Dermis blood vessel endothelial cell (primary cell): ENCODE measurements around the gene PRX. TPM values are rescaled to one million over a fixed set of nuclear protein-coding genes. Genes with fewer than 3 reads are reported as not detected.
"Not testable (repeated sequence)": the region's sequence is repeated elsewhere in the genome, so short reads cannot be mapped to it uniquely, and the experiment has no call there.

Experiments
- DNase-seq: peaks from one replicate; pipeline ENCODE4 v3.0.0; 2010
- total RNA-seq: library from RNA; depleted of rRNA; stranded (reverse); fragments of >200 nt; gene quantifications from 2 replicates; pipeline ENCODE4 v1.2.3, GENCODE V29; 2014

PRX gene, protein sequence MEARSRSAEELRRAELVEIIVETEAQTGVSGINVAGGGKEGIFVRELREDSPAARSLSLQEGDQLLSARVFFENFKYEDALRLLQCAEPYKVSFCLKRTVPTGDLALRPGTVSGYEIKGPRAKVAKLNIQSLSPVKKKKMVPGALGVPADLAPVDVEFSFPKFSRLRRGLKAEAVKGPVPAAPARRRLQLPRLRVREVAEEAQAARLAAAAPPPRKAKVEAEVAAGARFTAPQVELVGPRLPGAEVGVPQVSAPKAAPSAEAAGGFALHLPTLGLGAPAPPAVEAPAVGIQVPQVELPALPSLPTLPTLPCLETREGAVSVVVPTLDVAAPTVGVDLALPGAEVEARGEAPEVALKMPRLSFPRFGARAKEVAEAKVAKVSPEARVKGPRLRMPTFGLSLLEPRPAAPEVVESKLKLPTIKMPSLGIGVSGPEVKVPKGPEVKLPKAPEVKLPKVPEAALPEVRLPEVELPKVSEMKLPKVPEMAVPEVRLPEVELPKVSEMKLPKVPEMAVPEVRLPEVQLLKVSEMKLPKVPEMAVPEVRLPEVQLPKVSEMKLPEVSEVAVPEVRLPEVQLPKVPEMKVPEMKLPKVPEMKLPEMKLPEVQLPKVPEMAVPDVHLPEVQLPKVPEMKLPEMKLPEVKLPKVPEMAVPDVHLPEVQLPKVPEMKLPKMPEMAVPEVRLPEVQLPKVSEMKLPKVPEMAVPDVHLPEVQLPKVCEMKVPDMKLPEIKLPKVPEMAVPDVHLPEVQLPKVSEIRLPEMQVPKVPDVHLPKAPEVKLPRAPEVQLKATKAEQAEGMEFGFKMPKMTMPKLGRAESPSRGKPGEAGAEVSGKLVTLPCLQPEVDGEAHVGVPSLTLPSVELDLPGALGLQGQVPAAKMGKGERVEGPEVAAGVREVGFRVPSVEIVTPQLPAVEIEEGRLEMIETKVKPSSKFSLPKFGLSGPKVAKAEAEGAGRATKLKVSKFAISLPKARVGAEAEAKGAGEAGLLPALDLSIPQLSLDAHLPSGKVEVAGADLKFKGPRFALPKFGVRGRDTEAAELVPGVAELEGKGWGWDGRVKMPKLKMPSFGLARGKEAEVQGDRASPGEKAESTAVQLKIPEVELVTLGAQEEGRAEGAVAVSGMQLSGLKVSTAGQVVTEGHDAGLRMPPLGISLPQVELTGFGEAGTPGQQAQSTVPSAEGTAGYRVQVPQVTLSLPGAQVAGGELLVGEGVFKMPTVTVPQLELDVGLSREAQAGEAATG (N-terminal part only)
- 1.7 and 2.1 TPM in 2 replicates for total RNA-seq

DNA sequence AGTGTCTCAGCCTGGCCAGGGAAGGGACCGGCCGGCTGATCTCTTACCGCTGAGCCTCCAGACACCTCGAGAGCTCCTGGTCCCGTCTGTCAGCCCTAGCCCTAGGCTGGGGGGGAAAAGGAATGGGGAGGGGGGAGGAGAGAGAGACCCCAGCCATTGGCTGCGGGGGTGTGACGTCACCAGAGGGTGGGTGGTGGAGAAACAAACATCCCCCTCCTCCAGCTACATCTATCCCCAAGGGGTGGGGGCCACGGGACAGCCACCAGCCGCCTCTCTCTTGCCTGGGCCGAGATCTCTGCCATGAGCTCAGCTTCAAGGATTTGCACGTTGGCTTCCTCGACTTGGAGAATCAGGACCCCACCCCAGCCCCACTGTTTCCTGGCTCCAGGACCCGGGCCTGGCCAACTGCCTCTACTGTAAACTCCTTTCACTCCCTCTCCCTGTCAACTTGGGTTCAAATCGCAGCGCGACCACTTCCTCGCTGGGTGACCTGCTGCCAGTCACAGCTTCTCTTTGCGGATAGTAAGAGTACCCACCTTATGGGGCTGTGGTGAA lies at the start of gene PRX:
PRX (minus strand) TSS at position 88 of the 555 bp plus-strand sequence. CDS start 5,446 bp downstream, outside the sequence.
- no peak for DNase-seq

DNA sequence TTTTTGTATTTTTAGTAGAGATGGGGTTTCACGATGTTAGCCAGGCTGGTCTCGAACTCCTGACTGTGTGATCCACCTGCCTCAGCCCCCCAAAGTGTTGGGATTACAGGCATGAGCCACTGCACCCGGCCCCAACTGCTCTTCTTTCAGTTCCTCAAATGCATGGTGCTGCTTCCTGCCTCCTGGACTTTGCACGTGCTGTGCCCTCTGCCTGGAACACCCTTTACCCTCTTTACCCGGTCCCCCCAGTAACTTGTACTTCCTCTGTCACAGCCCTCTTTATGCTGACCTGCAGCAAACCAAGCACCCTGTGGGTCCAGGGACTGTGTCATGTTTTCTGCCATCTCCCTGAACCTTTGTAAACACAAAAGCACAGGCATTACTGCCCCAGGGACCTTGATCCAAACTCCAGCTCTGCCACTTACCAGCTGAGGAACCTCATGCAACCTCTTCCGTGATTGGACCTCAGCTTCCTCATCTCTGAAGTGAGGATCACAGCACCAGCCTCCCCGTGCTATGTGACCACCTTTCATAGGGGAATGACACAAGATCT lies 48.6 kb upstream of the PRX start:
- DNase-seq, result no peak

DNA sequence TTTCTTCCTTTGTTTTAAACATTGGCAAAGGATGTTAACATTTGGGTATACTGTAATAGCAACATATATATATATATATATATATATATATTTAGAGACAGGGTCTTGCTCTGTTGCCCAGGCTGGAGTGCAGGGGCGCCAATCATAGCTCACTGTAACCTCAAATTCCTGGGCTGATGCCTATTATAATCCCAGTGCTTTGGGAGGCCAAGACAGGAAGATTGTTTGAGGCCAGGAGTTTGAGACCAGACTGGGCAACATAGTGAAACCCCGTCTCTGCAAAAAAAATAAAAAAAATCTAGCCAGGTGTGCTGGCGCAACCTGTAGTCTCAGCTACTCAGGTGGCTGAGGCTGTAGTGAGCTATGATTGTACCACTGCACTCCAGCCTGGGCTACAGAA lies 47.0 kb upstream of the PRX start:
- DNase-seq, result no peak

DNA sequence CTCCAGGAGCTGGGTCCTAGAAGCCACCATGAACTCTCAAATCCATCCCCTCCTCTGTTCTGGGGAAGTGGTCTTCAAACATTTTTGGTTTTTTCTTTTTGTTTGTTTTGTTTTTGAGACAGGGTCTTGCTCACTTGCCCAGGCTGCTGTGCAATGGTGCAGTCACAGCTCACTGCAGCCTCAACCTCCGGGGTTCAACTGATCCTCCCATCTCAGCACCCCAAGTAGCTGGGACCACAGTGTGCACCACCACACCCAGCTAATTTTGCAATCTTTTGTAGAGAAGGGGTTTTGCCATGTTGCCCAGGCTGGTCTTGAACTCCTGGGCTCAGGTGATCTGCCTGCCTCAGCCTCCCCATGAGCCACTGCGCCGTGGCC lies 45.4 kb upstream of the PRX start:
- no peak for DNase-seq

DNA sequence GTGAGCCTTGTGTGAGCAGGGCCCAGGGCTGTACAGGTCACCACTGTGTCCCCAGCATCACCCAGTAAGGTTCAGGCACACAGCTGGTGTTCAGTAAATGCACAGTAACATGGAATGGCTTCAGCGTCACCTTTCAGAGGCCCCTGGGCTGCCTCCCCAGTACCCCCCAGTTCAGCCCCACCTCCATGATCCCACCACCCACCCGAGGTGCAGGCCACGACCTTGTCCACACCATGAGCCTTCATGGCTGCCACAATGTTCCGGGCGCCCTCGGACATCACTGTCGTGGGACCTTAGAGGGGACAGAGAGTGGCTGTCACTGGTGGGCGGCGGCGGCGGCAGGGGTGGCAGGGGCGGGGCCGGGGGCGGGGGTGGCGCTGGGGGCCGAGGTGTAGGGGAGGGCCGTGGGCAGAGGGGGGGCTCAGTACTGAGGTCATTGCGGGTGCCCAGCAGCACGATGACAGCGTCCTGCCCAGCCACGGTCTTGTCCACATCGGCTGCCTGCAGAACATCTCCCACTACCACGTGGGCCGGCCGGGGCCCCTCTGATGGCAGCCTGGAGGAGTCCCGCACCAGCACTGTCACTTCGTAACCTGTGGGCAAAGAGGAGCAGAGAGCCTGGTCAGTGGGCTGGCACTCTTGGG lies 44.9 kb upstream of the PRX start:
- no peak for DNase-seq

DNA sequence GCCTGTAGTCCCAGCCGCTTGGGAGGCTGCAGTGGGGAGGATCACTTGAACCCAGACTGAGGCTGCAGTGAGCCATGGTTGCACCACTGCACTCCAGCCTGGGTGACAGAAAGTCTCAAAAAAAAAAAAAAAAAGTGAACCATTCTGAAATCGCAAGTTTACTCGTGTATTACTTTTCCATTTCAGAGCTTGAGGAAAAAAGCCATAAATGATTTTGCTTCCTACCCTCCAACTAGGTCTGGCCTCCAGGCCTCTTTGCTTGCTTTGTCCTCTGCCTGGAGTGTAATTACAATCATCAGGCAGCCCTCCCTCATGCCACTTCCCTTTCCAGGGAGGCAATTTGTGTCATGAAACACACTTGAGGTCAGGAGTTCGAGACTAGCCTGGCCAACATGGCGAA lies 43.9 kb upstream of the PRX start:
- DNase-seq, result no peak

DNA sequence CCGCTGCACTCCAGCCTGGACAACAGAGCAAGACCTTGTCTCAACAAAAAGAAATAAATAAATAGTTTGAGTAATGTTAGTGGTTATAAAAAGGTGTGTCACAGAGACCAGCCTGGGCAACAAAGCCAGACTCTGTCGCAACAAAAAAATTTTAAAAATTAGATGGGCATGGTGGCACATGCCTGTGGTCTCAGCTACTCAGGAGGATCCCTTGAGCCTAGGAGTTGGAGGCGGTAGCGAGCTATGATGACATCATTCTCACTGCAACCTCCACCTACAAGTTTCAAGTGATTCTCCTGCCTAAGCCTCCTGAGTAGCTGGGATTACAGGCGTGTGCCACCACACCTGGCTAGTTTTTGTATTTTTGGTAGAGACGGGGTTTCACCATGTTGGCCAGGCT lies 40.8 kb upstream of the PRX start:
- not testable (repeated sequence) for DNase-seq

DNA sequence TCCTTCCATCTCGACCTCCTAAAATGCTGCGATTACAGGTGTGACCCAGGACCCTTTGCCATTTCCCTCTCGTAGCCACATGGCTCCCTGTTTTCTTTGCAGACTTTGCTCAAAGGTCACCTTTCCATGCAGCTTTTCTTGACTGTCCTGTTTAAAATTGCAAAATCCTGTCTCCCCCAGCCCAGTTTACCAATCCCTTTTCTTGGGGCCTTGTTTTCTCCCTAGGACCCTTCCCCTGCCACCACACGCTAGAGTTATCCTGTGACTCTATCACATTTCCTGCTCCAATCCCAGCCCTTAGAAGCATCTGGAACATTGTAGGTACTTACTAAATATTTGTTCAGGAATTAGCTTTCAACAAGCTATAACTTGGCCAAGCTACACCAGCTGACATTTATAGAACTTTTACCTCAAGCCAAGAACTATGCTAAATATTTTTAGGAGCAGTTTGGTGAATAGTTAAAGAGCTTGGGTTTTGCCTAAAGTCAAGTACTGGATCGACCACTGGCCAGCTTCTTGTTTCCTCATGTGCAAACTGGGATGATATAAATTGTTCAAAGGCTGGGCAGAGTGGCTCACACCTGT lies 40.1 kb upstream of the PRX start:
- no peak for DNase-seq

DNA sequence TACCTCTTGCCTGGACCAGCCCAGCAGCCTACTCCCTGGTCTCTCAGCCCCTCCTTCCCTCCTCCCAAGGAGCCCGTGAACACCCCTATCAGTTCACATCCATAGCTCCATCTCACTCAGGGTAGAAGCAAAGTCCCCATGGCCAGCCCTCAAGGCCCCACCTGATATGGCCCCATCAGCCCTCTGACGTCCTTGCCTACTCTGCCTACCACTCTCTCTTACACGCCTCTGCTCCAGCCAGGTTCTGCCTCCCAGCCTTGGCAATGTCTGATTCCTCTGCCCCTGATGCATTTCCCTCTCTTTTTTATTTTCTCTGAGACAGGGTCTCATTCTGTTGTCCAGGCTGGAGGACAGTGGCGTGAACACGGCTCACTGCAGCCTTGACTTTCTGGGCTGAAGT lies 38.8 kb upstream of the PRX start:
- DNase-seq, result no peak

DNA sequence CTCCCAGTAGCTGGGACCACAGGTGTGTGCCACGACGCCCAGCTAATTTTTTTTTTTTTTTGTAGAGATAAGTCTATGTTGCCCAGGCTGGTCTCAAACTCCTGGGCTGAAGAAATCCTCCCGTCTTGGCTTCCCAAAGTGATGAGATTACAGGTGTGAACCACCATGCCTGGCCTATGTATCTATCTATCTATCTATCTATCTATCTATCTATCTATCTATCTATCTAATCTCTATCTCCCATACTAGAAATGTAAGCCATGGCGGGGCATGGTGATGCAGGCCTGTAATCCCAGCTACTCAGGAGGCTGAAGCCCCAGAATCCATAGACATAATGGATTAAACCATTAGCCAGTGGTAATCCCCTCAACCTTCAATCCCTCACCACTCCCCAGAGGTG lies 37.5 kb upstream of the PRX start:
- no peak for DNase-seq

DNA sequence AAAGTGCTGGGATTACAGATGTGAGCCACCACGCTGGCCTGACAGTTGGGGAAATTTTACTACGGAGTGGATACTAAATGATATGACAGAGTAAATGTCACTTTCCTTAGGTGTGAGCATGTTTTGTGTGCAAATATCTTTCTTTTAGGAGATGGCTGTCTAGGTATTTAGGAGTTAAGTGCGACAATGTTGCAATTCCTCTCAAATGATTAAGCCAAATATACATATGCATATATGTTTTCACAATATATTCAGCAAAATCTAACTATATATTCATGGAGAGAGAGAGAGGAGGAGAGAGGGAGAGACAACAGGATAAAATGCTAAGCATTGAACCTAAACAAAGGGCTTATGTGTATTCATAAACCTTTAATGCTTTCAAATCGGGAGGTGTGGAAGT lies 36.3 kb upstream of the PRX start:
- DNase-seq, result no peak

DNA sequence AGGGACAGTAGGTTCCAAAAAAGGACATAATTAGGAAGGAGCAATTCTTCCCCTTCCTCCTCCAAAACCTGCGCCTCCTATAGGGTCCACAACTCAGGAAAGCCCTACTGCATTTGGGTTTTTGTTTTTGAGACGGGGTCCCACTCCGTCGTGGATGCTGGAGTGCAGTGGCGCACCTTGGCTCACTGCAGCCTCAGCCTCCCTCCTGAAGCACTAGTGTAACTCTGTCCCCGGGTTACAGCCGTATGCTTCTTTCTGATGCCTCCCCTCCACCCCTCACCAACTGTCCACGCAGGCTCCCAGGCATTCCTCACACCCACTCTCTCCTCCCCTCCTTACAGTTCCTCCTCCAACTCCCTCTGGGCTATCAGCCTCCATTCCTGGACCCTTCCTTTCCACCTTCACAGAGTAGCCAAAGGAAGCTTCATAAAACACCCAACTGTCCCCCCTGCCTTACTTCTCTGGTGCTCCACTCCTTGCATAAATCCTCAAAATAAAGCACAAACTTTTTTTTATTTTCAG lies 33.1 kb upstream of the PRX start:
- DNase-seq, result no peak

DNA sequence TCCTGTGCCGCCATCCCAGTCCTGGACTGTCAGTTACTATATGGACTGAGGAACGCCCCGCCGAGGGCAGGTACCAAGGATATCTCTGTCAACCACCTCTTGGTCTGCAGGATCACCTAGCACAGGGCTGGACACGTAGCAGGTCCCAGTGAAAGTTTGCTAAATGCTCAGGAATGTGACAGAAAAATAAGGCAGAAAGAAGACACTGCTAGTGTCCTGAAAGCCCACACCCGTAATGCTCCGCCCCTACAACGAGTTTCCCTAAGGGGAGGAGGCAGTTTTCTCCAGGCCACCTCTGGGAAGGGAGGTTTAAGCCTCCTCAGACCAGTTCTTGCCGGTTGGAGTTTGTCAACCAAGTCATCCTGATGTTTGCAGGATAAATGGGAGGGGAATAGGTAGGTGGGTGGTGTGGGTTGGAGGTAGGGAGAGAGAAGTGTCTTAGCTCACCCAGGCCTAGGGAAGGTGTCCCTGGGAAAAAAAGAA lies 32.6 kb upstream of the PRX start:
- DNase-seq, result no peak

DNA sequence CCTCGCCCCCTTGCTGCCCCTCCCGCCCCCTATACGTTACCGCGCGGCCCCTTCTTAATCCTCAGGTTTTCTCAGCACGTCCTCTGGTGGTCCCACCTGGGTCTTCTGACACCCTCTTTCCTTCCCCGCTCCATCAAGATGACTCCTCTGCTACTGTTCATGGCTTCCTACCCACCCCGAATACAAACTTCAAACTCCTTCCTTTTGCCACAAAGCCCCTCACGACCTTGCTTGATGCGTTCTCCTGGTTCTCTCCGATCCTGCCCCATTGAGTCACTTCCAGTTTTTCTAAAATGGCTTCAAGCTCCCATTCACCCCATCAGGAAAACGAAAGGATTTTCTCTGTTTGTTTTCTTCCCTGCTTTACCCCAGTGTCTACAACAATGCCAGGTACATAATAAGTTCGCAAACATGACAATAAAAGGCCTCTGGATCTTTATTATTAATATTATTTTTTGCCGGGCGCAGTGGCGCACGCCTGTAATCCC lies 31.7 kb upstream of the PRX start:
- no peak for DNase-seq

DNA sequence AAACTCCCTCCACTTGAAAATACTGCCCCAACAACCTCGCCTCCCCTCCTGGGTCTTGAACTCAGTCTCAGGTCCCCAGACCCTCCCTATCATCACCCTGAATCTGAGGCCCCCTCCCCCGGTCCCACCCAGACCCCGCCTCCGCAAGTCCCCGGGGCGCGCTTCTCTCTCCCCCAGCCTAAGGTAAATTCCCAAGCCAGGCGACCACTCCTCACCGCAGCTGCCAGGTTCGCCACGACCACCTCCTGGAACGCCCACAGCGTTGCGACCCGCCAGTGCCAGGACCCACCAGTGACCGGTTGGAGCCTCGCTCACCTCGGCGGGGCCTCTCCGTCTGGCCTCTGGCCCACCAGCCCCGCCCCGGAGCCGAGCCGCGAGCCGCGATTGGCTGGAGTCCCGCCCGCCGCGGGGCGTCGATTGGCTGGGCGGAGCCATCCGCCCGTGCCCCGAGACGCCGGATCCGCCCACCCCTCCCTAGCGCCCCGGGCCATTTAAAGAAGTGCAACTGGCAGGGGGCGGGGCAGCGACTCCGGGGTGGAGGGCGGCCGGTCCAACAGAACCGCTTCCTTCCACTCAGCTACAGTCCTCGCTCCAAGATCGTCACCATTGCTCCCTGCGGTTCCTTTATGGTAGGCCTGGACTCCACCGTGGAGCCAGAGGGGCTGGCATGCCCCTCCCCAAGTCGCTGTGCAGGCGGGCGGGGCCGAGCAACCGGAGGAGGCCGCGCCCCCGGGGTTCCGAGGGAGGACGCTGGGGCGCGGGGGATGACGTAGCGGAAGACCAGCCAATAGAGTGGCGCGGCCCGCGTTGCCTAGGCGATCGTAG lies 31.0 kb upstream of the PRX start, which contains the start of gene SERTAD3:
SERTAD3 (minus strand) TSS at position 336 of the 825 bp plus-strand sequence. CDS start 2,255 bp downstream, outside the sequence.
- peak; percentile 97 for DNase-seq

DNA sequence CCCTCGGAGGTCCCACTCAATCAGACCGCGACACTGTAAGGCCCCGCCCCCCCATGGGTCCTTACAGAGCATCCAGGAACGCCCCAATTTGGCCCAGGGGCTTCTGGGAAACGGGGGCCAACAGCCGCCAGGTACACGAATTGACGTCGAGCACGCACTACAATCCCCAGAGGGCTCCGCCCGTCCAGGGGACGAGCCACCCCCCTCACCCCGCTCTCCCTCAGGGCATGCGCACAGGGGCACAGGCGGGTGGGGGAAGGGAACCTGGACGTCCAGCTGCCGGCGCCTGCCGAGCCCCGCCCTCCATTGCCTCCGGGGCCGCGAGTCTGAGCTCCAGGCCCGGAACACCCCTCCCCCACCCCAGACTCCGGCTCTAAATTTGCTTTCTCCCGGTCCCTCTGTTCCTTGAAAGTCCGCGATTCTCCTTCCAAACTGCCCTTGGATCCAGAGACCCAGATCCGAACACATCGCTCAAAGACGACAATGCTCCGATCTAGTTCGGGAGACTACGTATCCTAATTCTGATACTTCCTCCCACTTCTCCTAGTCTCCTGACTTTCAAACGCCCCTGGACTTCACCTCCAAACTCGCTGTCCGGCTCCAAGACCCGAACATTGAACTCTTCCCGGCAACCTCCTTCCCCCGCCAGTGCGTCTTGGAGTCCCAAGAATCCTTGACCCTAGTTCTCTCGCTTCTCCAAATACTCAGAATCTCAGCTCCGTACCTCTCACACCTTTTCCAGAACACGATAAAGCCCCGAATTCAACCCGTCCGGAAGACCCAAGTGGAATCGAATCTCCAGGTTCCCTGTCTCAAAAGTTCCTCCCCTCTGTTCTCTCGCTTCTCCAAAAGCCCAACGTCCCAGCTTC lies 30.2 kb upstream of the PRX start:
- DNase-seq, result peak; percentile 100

DNA sequence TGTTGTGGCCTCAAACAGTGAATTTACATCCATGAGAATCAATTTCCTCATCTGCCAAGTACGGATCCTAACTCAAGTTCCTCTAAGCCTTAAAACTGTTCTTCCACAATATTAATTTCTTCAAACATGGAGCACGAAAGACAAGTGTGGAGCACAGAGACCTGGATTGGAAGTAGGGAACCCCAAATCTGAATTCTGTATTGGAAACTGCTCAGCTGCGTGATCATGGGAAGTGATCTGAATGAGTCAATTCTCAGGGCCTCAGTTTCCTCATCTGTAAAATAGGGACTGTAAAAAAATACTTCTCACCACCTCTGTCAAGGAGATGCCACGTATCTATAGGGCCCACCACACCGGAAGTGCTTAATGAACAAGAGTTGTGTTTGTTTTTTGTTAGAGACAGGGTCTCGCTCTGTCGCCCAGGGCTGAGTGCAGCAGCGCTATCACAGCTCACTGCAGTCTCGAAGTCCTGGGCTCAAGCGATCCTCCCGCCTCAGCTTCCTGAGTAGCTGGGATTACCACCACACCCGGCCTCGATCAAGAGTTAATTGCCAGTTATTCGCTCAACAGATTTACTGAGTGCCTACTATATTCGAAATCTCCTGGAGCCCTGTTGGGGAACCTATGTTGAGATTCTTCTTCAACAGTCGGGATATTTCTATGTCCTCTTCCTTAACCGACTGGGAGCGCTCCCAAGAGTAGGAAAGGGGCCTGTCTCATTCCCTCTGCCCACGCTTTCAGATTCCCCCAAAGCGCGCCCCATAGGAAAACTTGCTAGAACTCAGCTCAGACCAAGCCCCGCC lies 29.4 kb upstream of the PRX start:
- DNase-seq, result no peak

DNA sequence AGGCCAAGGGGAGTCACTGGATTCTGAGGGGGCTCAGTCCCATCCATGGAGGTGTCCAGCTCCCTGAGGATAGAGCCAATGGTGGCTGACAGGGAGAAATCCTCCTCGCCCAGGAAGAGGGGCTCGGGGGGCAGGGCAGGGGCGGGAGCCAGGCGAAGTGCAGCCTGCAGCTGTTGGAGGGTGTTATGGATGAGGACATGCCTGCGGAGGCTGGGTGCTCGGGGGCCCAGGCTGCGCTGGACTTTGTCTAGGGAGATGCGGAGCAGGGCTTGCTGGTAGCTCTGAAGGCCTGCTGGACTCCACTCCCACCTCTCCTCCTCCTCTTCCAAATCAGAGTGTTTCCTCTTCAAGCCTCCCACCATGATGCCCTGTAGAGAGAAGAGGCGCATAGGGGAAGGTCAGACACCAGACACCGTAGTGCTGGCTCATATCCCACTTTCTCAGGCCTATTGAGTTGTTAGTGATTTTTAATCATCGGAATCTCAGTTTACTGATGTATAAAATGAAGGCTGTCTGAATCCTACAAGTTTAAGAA lies 28.6 kb upstream of the PRX start:
- DNase-seq, result no peak
